ENCODE measurements around the gene KIAA0319L.

GRCh38 chr1:35603468-35603867 lies 46.3 kb upstream of the KIAA0319L start:
- TF ChIP-seq CTCF (conservative IDR thresholded peaks at IDR 0.05; ENCODE audit: low read length) (no peak), EZH2phosphoT487 (IDR thresholded peaks at IDR 0.05; ENCODE audit: borderline replicate concordance, low read depth, low read length) (no peak)

Measured in OCI-LY7 (cell line).